Activated CD8-positive, alpha-beta T cell treated with anti-CD3 and anti-CD28 coated beads, Interleukin-2, amount 10 ng/mL, durations not matched to agents 7 days and 5 days (primary cell): ENCODE measurements around the gene PNPLA7. TPM values are rescaled to one million over a fixed set of nuclear protein-coding genes. Genes with fewer than 3 reads are reported as not detected.

ENCODE experiments used
- ATAC-seq: fragments of 150-1000 bp; cut with Tn5 transposase; one replicate; pipeline ENCODE4 v1.10.0; 2021; ENCODE audit warnings: moderate library complexity
- CTCF ChIA-PET: fragments of 350-600 bp; sonication (Branson Sonifier 250); formaldehyde crosslinking; loops from one replicate; lab custom pipeline; 2021; ENCODE audit warnings: antibody characterized with exemption; lab: Charles Lee
- POLR2A ChIA-PET: fragments of 350-600 bp; sonication (Branson Sonifier 250); formaldehyde crosslinking; loops from one replicate; lab custom pipeline; 2021; ENCODE audit warnings: antibody characterized with exemption; lab: Charles Lee
- DNase-seq: peaks from one replicate; pipeline ENCODE4 v3.0.0-alpha.2; 2020
- H3K27ac Mint-ChIP-seq: one replicate; pipeline ENCODE4 v1.8.0; 2021; ENCODE audit warnings: mild to moderate bottlenecking, mixed read lengths
- H3K27me3 Mint-ChIP-seq: one replicate; pipeline ENCODE4 v1.8.0; 2021; ENCODE audit warnings: low read depth, mixed read lengths
- H3K36me3 Mint-ChIP-seq: one replicate; pipeline ENCODE4 v1.8.0; 2021; ENCODE audit warnings: low read depth, mixed read lengths
- H3K4me1 Mint-ChIP-seq: one replicate; pipeline ENCODE4 v1.8.0; 2021; ENCODE audit warnings: low read depth, mixed read lengths
- H3K4me3 Mint-ChIP-seq: one replicate; pipeline ENCODE4 v1.8.0; 2021; ENCODE audit warnings: mild to moderate bottlenecking, mixed read lengths
- H3K9me3 Mint-ChIP-seq: one replicate; pipeline ENCODE4 v1.8.0; 2022; ENCODE audit warnings: mixed read lengths; ENCODE audit not compliant: insufficient read depth
- total RNA-seq, 2 experiments: library from RNA; stranded (reverse); gene quantifications; one replicate each; pipeline ENCODE4 v1.2.3, GENCODE V29; 2021

The PNPLA7 gene
- total RNA-seq, 2 experiments from 2014 or later, result 3.4 to 3.7 TPM

- Mint-ChIP-seq H3K27ac (no peak overlapping the region), H3K27me3 (no peaks in the 10 kb centered on the region), H3K36me3 (no peaks in the 10 kb centered on the region), H3K9me3 (no peaks in the 10 kb centered on the region), H3K4me3 (no peak overlapping the region), H3K4me1 (peaks cover 11% of the 10 kb centered on the region)
- ChIA-PET CTCF (interaction anchor here (0.6 kb wide), 1 partner anchor 42 kb away, joined by 3 read pairs; no protein-coding TSS in a partner anchor), POLR2A (no interaction called here)
- DNase-seq, result no peak
- ATAC-seq, result no peak
Observed at GRCh38 chr9:137487454-137488326, 62.5 kb downstream of the PNPLA7 start.

GRCh38 chr9:137486545-137487453 lies 63.4 kb downstream of the PNPLA7 start:
- peaks cover 16% of the 10 kb centered on the region for H3K4me1 Mint-ChIP-seq
- POLR2A ChIA-PET, result no interaction called here

GRCh38 chr9:137486141-137486490 lies 64.1 kb downstream of the PNPLA7 start:
- peaks cover 19% of the 10 kb centered on the region for H3K4me1 Mint-ChIP-seq
- ChIA-PET POLR2A (no interaction called here), CTCF (interaction anchor here (0.5 kb wide), 1 partner anchor 64 kb away, joined by 3 read pairs; no protein-coding TSS in a partner anchor)
- ATAC-seq, result no peak
- H3K9me3 Mint-ChIP-seq, result no peaks in the 10 kb centered on the region
- no peak overlapping the region for H3K4me3 Mint-ChIP-seq
- no peaks in the 10 kb centered on the region for H3K27me3 Mint-ChIP-seq
- no peak for DNase-seq
- H3K27ac Mint-ChIP-seq, result no peak overlapping the region
- no peaks in the 10 kb centered on the region for H3K36me3 Mint-ChIP-seq

More at GRCh38 chr9:137486545-137487453, 63.4 kb downstream of the PNPLA7 start:
- CTCF ChIA-PET, result interaction anchor here (0.6 kb wide), 1 partner anchor 41 kb away, joined by 3 read pairs; no protein-coding TSS in a partner anchor
- Mint-ChIP-seq H3K4me3 (no peak overlapping the region), H3K36me3 (no peaks in the 10 kb centered on the region), H3K27me3 (no peaks in the 10 kb centered on the region), H3K9me3 (no peaks in the 10 kb centered on the region), H3K27ac (no peak overlapping the region)
- ATAC-seq (no peak), DNase-seq (no peak)

- DNase-seq (no peak), ATAC-seq (no peak)
- ChIA-PET POLR2A (no interaction called here), CTCF (interaction anchor here (0.5 kb wide), 1 partner anchor 63 kb away, joined by 3 read pairs; no protein-coding TSS in a partner anchor)
- H3K9me3 Mint-ChIP-seq, result no peaks in the 10 kb centered on the region
- no peak overlapping the region for H3K27ac Mint-ChIP-seq
- H3K27me3 Mint-ChIP-seq, result no peaks in the 10 kb centered on the region
- H3K36me3 Mint-ChIP-seq, result no peaks in the 10 kb centered on the region
- H3K4me1 Mint-ChIP-seq, result peaks cover 17% of the 10 kb centered on the region
- H3K4me3 Mint-ChIP-seq, result no peak overlapping the region
Observed at GRCh38 chr9:137485343-137486140, 64.7 kb downstream of the PNPLA7 start.

- H3K27ac Mint-ChIP-seq, result no peak overlapping the region
- H3K36me3 Mint-ChIP-seq, result no peaks in the 10 kb centered on the region
- H3K27me3 Mint-ChIP-seq, result no peaks in the 10 kb centered on the region
- peaks cover 13% of the 10 kb centered on the region for H3K4me1 Mint-ChIP-seq
- no peak overlapping the region for H3K4me3 Mint-ChIP-seq
- CTCF ChIA-PET, result no interaction called here
- ATAC-seq (no peak), DNase-seq (no peak)
- H3K9me3 Mint-ChIP-seq, result no peaks in the 10 kb centered on the region
- POLR2A ChIA-PET, result no interaction called here
Observed at GRCh38 chr9:137484551-137485315, 65.5 kb downstream of the PNPLA7 start.

- peaks cover 4% of the 10 kb centered on the region for H3K27me3 Mint-ChIP-seq
- no peaks in the 10 kb centered on the region for H3K36me3 Mint-ChIP-seq
- ATAC-seq (no peak), DNase-seq (no peak)
- ChIA-PET CTCF (no interaction called here), POLR2A (no interaction called here)
- H3K4me3 Mint-ChIP-seq, result no peak overlapping the region
- peaks cover 13% of the 10 kb centered on the region for H3K4me1 Mint-ChIP-seq
- no peaks in the 10 kb centered on the region for H3K9me3 Mint-ChIP-seq
- H3K27ac Mint-ChIP-seq, result no peak overlapping the region
Observed at GRCh38 chr9:137482094-137482781, 68.0 kb downstream of the PNPLA7 start.

GRCh38 chr9:137480686-137481683 lies 69.2 kb downstream of the PNPLA7 start:
- Mint-ChIP-seq H3K4me3 (no peak overlapping the region), H3K27ac (no peak overlapping the region), H3K36me3 (peaks cover 3% of the 10 kb centered on the region), H3K4me1 (peaks cover 13% of the 10 kb centered on the region), H3K9me3 (peaks cover 1% of the 10 kb centered on the region), H3K27me3 (peaks cover 4% of the 10 kb centered on the region)
- DNase-seq (no peak), ATAC-seq (no peak)
- ChIA-PET CTCF (no interaction called here), POLR2A (no interaction called here)

GRCh38 chr9:137479892-137480685 lies 70.1 kb downstream of the PNPLA7 start:
- Mint-ChIP-seq H3K4me1 (peaks cover 13% of the 10 kb centered on the region), H3K27ac (peak overlapping the region; percentile 23), H3K36me3 (peaks cover 8% of the 10 kb centered on the region), H3K27me3 (peaks cover 4% of the 10 kb centered on the region), H3K4me3 (no peak overlapping the region), H3K9me3 (peaks cover 6% of the 10 kb centered on the region)
- DNase-seq (no peak), ATAC-seq (no peak)
- CTCF ChIA-PET, result no interaction called here
- POLR2A ChIA-PET, result no interaction called here
